LNCAP (cell line): ENCODE results near the gene BAZ2B.

Experiments used
- CTCF ChIP-seq: fragments of 450-650 bp; IDR thresholded peaks from 2 replicates; pipeline ENCODE4 v1.5.1; 2017; ENCODE audit warnings: mild to moderate bottlenecking

Gene BAZ2B

GRCh38 chr2:159506202-159506601, 110.1 kb downstream of the BAZ2B start:
- no peak for TF ChIP-seq CTCF

DNA sequence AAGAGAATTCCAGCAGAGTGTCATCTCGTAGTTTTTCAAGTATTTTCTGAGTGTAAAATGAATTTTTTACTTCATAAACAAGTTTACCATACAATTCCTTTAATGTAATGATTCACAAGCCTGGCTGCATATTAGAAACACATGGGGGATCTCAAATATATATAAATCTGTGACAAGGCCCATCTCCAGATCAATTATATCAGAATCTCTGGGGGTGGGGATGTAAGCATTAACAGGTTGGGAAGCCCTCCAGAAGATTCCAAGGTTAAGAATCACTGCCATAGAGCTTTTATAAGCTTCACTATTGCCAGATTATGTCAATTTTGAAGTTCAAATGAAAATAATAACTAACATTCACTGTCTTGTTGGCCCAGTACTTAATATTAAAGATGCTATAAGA, 111.2 kb downstream of the BAZ2B start:
- no peak for TF ChIP-seq CTCF

- no peak for TF ChIP-seq CTCF
Observed at GRCh38 chr2:159501743-159502142, 114.6 kb downstream of the BAZ2B start.

- TF ChIP-seq CTCF = no peak
Observed at GRCh38 chr2:159497847-159498246, 118.5 kb downstream of the BAZ2B start.

- no peak for TF ChIP-seq CTCF
Observed at GRCh38 chr2:159497256-159497655, 119.1 kb downstream of the BAZ2B start.

DNA sequence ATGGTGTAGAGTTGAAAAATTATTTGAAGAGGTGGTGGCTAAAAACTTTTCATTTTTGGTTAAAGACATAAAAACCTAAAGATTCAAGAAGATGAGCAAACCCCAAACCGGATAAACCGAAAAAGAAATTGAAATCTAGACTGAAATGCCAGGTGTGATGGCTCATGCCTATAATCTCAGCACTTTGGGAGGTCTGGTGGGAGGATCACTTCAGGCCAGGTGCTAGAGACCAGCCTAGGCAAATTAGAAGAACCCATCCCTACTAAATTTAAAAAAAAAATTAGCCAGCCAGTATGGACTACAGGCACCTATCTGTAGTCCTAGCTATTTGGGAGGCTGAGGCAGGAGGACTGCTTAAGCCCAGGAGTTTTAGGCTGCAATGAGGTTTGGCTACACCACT, 126.9 kb downstream of the BAZ2B start:
- TF ChIP-seq CTCF = no peak

GRCh38 chr2:159484532-159484931, 131.8 kb downstream of the BAZ2B start:
- no peak for TF ChIP-seq CTCF

GRCh38 chr2:159476329-159476728, 140.0 kb downstream of the BAZ2B start:
- no peak for TF ChIP-seq CTCF
